Calu3 (cell line): ENCODE data around the gene MBIP. TPM values are rescaled to one million over a fixed set of nuclear protein-coding genes. Genes with fewer than 3 reads are reported as not detected.

ENCODE experiments used
- BruUV-seq: library from RNA; stranded (reverse); fragments of 400-500 nt; replicated peaks from 2 replicates; lab custom pipeline; 2021; lab: Mats Ljungman, UMichigan
- CTCF ChIA-PET: fragments of 300-600 bp; sonication (Branson Sonifier 250); formaldehyde crosslinking; loops from one replicate; lab custom pipeline; 2022; ENCODE audit warnings: antibody characterized with exemption; lab: Charles Lee
- DNase-seq: peaks from one replicate; pipeline ENCODE4 v3.0.0; 2022
- H3K27ac Mint-ChIP-seq: one replicate; pipeline ENCODE4 v1.8.0; 2022; ENCODE audit warnings: mixed read lengths; ENCODE audit not compliant: unreplicated experiment
- H3K27me3 Mint-ChIP-seq: one replicate; pipeline ENCODE4 v1.8.0; 2022; ENCODE audit warnings: mixed read lengths; ENCODE audit not compliant: unreplicated experiment
- H3K36me3 Mint-ChIP-seq: one replicate; pipeline ENCODE4 v1.8.0; 2022; ENCODE audit warnings: mild to moderate bottlenecking, moderate library complexity, mixed read lengths; ENCODE audit not compliant: insufficient read depth, unreplicated experiment
- H3K4me1 Mint-ChIP-seq: one replicate; pipeline ENCODE4 v1.8.0; 2022; ENCODE audit warnings: mild to moderate bottlenecking, low read depth, mixed read lengths; ENCODE audit not compliant: unreplicated experiment
- H3K4me3 Mint-ChIP-seq: one replicate; pipeline ENCODE4 v1.8.0; 2022; ENCODE audit warnings: mild to moderate bottlenecking, low read depth, moderate library complexity, mixed read lengths; ENCODE audit not compliant: unreplicated experiment
- H3K9me3 Mint-ChIP-seq: one replicate; pipeline ENCODE4 v1.8.0; 2022; ENCODE audit warnings: low read depth, mixed read lengths; ENCODE audit not compliant: unreplicated experiment
- CTCF ChIP-seq: fragments of 200-600 bp; IDR thresholded peaks from one replicate; pipeline ENCODE4 v1.8.0; 2022; ENCODE audit warnings: antibody characterized with exemption; ENCODE audit not compliant: unreplicated experiment
- intact Hi-C: fragments of 100-400 bp; cut with micrococcal nuclease; formaldehyde crosslinking; loops from one replicate; pipeline ENCODE4 v1.10.0; 2022; ENCODE audit not compliant: unreplicated experiment
- total RNA-seq: library from RNA; stranded (reverse); gene quantifications from 2 replicates; pipeline ENCODE4 v1.2.3, GENCODE V29; 2022

Gene MBIP
- total RNA-seq, 1 experiment from 2014 or later = 20.0 TPM

DNA sequence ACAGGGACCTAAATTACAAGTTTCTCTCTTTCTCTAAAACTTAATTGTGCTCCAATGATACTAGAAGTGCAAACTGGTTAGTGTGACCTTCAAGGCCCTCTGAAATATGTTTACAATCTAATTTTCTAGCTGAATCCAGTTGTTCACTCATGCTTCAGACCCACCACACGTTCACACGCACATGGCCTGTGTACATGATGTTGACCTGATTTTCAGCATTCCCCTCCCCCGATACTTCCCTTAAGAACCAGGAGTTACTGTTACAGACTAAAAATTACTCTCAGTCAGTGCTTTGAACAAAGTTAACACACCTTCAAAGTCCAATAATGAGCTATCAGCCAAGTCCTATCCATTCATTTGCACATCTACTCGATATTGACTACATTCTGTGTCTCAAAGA is 16.5 kb downstream of the MBIP start:
- Mint-ChIP-seq H3K9me3 (no peaks in the 10 kb centered on the region), H3K4me3 (no peak overlapping the region), H3K27me3 (no peaks in the 10 kb centered on the region), H3K36me3 (peaks cover 20% of the 10 kb centered on the region), H3K27ac (no peak overlapping the region), H3K4me1 (no peaks in the 10 kb centered on the region)
- BruUV-seq = no TSS peak
- CTCF ChIA-PET = no interaction called here
- no peak for TF ChIP-seq CTCF
- intact Hi-C loops = no loop called here
- no peak for DNase-seq

DNA sequence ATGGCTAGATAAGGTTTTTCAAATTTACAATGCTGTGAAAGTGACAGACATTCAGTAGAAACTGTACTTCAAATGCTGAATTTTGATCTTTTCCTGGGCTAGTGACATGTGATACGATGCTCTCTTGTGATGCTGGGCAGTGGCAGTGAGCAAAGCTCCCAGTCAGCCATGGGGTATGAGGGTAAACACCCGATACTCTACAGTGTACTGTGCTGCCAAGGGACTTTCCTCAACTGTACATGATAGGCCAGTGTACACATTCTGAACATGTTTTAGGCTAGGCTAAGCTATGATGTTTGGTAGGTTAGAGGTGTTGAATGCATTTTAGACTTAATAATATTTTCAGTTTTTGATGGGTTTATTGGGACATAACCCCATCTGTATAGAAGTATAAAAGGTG is 17.6 kb downstream of the MBIP start:
- intact Hi-C loops = no loop called here
- no peak for DNase-seq
- no peaks in the 10 kb centered on the region for H3K4me1 Mint-ChIP-seq
- peaks cover 15% of the 10 kb centered on the region for H3K36me3 Mint-ChIP-seq
- BruUV-seq = no TSS peak
- no peak overlapping the region for H3K27ac Mint-ChIP-seq
- CTCF ChIA-PET = interaction anchor here (0.7 kb wide), 1 partner anchor 182 kb away, joined by 3 read pairs; no protein-coding TSS in a partner anchor
- no peak for TF ChIP-seq CTCF
- no peaks in the 10 kb centered on the region for H3K27me3 Mint-ChIP-seq
- H3K4me3 Mint-ChIP-seq = no peak overlapping the region
- no peaks in the 10 kb centered on the region for H3K9me3 Mint-ChIP-seq

- H3K4me3 Mint-ChIP-seq = no peak overlapping the region
These were observed 19.3 kb downstream of the MBIP start for GRCh38 chr14:36301159-36301558.

GRCh38 chr14:36300337-36300736 is 20.1 kb downstream of the MBIP start:
- Mint-ChIP-seq H3K27ac (no peak overlapping the region), H3K9me3 (no peaks in the 10 kb centered on the region), H3K27me3 (no peaks in the 10 kb centered on the region), H3K36me3 (peaks cover 9% of the 10 kb centered on the region), H3K4me1 (no peaks in the 10 kb centered on the region), H3K4me3 (no peak overlapping the region)
- DNase-seq = no peak
- no peak for TF ChIP-seq CTCF
- CTCF ChIA-PET = no interaction called here
- no TSS peak for BruUV-seq
- intact Hi-C loops = no loop called here

More at GRCh38 chr14:36301159-36301558, 19.3 kb downstream of the MBIP start:
- no peak for TF ChIP-seq CTCF
- BruUV-seq = no TSS peak
- intact Hi-C loops = no loop called here
- H3K36me3 Mint-ChIP-seq = peaks cover 15% of the 10 kb centered on the region
- no peak for DNase-seq
- CTCF ChIA-PET = interaction anchor here (0.5 kb wide), 1 partner anchor 232 kb away, joined by 7 read pairs; no protein-coding TSS in a partner anchor
- H3K9me3 Mint-ChIP-seq = no peaks in the 10 kb centered on the region
- H3K27ac Mint-ChIP-seq = no peak overlapping the region
- H3K4me1 Mint-ChIP-seq = no peaks in the 10 kb centered on the region
- H3K27me3 Mint-ChIP-seq = no peaks in the 10 kb centered on the region
